NCI-H774 (cell line): ENCODE measurements around the gene CC2D1B.

ENCODE experiments used
- DNase-seq: peaks from one replicate; lab custom pipeline; 2025; lab: John Stamatoyannopoulos, UW

Gene CC2D1B

GRCh38 chr1:52305417-52306226 lies 60.4 kb downstream of the CC2D1B start:
- DNase-seq = no peak
